Endodermal cell (in vitro differentiated cells): Measurements from ENCODE around the gene NEAT1. TPM values are rescaled to one million over a fixed set of nuclear protein-coding genes. Genes with fewer than 3 reads are reported as not detected.

Experiments
- DNase-seq: peaks from one replicate; pipeline ENCODE4 v3.0.0-alpha.2; 2017
- H3K27ac ChIP-seq: 2 replicates; pipeline ENCODE4 v1.5.1; 2013; ENCODE audit warnings: mild to moderate bottlenecking, low read depth, low read length, moderate library complexity
- H3K27me3 ChIP-seq: 2 replicates; pipeline ENCODE4 v1.6.1; 2013; ENCODE audit warnings: mild to moderate bottlenecking, low read length, moderate library complexity; ENCODE audit not compliant: insufficient read depth, control insufficient read depth, poor library complexity, severe bottlenecking
- H3K36me3 ChIP-seq: 2 replicates; pipeline ENCODE4 v1.7.0; 2013; ENCODE audit warnings: mild to moderate bottlenecking, low read length, moderate library complexity; ENCODE audit not compliant: control insufficient read depth, insufficient read depth
- H3K4me1 ChIP-seq: one replicate; pipeline ENCODE4 v1.7.0; 2013; ENCODE audit warnings: low read length; ENCODE audit not compliant: control insufficient read depth, insufficient read depth
- H3K4me3 ChIP-seq: 2 replicates; pipeline ENCODE4 v1.5.1; 2013; ENCODE audit warnings: mild to moderate bottlenecking, low read length, moderate library complexity
- H3K9ac ChIP-seq: 2 replicates; pipeline ENCODE4 v1.6.1; 2013; ENCODE audit warnings: mild to moderate bottlenecking, low read length, moderate library complexity; ENCODE audit not compliant: poor library complexity, severe bottlenecking; ENCODE audit errors: extremely low read depth
- H3K9me3 ChIP-seq: 2 replicates; pipeline ENCODE4 v1.6.1; 2013; ENCODE audit warnings: mild to moderate bottlenecking, low read length, moderate library complexity; ENCODE audit not compliant: control insufficient read depth
- H3K27ac Mint-ChIP-seq: 2 replicates; pipeline ENCODE4 v1.8.0; 2020; ENCODE audit warnings: mixed read lengths
- H3K27me3 Mint-ChIP-seq: 2 replicates; pipeline ENCODE4 v1.8.0; 2021; ENCODE audit warnings: mild to moderate bottlenecking, mixed read lengths; ENCODE audit not compliant: insufficient read depth
- H3K36me3 Mint-ChIP-seq: 2 replicates; pipeline ENCODE4 v1.8.0; 2020; ENCODE audit warnings: low read depth, mixed read lengths
- H3K4me1 Mint-ChIP-seq: 2 replicates; pipeline ENCODE4 v1.8.0; 2020; ENCODE audit warnings: mixed read lengths
- H3K4me3 Mint-ChIP-seq: 2 replicates; pipeline ENCODE4 v1.8.0; 2020; ENCODE audit warnings: mild to moderate bottlenecking, moderate library complexity, mixed read lengths
- H3K9me3 Mint-ChIP-seq: 2 replicates; pipeline ENCODE4 v1.8.0; 2020; ENCODE audit warnings: mild to moderate bottlenecking, mixed read lengths
- WGBS, 2 experiments: methylation state at CpG; one replicate each; pipeline versions ENCODE4 v1.1.5 to v1.1.7; 2013; ENCODE audit warnings: missing lambda C conversion rate in 2 of 2, mixed read lengths in 1 of 2; ENCODE audit not compliant: insufficient coverage in 1 of 2, insufficient read length in 1 of 2; 5-methylcytosine and 5-hydroxymethylcytosine counted together
- total RNA-seq, 2 donors: library from RNA; stranded (reverse); fragmentation: NEBNext Ultra II Directional in 1 of 2; extraction: Animal tissue kit (Norgen Biotek cat#: 25700) in 1 of 2; gene quantifications; 2 replicates in 1 of 2; 3 replicates in 1 of 2; pipeline ENCODE4 v1.2.1, GENCODE V29; 2021
- TF ChIP-seq, protein P1 (sequence below): fragments of 200-600 bp; sonication (generic); conservative IDR thresholded peaks from 2 replicates; pipeline ENCODE4 v1.5.0; 2021; ENCODE audit warnings: antibody characterized with exemption, mild to moderate bottlenecking

The NEAT1 gene
- total RNA-seq, 2 donors from 2014 or later: 61.3 to 85.2 TPM

GRCh38 chr11:65425105-65425970 is 2.7 kb downstream of the NEAT1 start:
- 49 to 51% methylated on average over 4 to 9 of the region's 9 CpGs for WGBS, 2 experiments
- TF ChIP-seq, protein P1, sequence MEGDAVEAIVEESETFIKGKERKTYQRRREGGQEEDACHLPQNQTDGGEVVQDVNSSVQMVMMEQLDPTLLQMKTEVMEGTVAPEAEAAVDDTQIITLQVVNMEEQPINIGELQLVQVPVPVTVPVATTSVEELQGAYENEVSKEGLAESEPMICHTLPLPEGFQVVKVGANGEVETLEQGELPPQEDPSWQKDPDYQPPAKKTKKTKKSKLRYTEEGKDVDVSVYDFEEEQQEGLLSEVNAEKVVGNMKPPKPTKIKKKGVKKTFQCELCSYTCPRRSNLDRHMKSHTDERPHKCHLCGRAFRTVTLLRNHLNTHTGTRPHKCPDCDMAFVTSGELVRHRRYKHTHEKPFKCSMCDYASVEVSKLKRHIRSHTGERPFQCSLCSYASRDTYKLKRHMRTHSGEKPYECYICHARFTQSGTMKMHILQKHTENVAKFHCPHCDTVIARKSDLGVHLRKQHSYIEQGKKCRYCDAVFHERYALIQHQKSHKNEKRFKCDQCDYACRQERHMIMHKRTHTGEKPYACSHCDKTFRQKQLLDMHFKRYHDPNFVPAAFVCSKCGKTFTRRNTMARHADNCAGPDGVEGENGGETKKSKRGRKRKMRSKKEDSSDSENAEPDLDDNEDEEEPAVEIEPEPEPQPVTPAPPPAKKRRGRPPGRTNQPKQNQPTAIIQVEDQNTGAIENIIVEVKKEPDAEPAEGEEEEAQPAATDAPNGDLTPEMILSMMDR: peak; percentile 58
- H3K4me3 Mint-ChIP-seq: peak overlapping the region; percentile 62
- Histone ChIP-seq H3K27ac (no peak overlapping the region), H3K9ac (peak overlapping the region; percentile 98), H3K4me3 (peak overlapping the region; percentile 83), H3K4me1 (peaks cover 9% of the 10 kb centered on the region), H3K9me3 (no peaks in the 10 kb centered on the region), H3K27me3 (no peaks in the 10 kb centered on the region), H3K36me3 (peaks cover 9% of the 10 kb centered on the region)
- H3K27ac Mint-ChIP-seq: peak overlapping the region; percentile 98
- DNase-seq: peak; percentile 77
- no peaks in the 10 kb centered on the region for H3K27me3 Mint-ChIP-seq
- no peaks in the 10 kb centered on the region for H3K9me3 Mint-ChIP-seq
- H3K4me1 Mint-ChIP-seq: peaks cover 81% of the 10 kb centered on the region
- peaks cover 1% of the 10 kb centered on the region for H3K36me3 Mint-ChIP-seq

- Mint-ChIP-seq H3K4me3 (peak overlapping the region; percentile 62), H3K9me3 (no peaks in the 10 kb centered on the region), H3K36me3 (peaks cover 3% of the 10 kb centered on the region), H3K27ac (peak overlapping the region; percentile 83), H3K4me1 (peaks cover 77% of the 10 kb centered on the region), H3K27me3 (no peaks in the 10 kb centered on the region)
- Histone ChIP-seq H3K4me3 (peak overlapping the region; percentile 83), H3K27ac (no peak overlapping the region), H3K4me1 (peaks cover 8% of the 10 kb centered on the region), H3K27me3 (no peaks in the 10 kb centered on the region), H3K9me3 (no peaks in the 10 kb centered on the region), H3K36me3 (peaks cover 9% of the 10 kb centered on the region), H3K9ac (peak overlapping the region; percentile 98)
- WGBS, 2 experiments: 56 to 83% methylated on average over 2 to 8 of the region's 9 CpGs
- TF ChIP-seq, protein P1: no peak
- no peak for DNase-seq
Measured at GRCh38 chr11:65425971-65426838, 3.6 kb downstream of the NEAT1 start.

GRCh38 chr11:65426839-65427690 is 4.5 kb downstream of the NEAT1 start:
- Mint-ChIP-seq H3K36me3 (peaks cover 3% of the 10 kb centered on the region), H3K9me3 (no peaks in the 10 kb centered on the region), H3K4me1 (peaks cover 71% of the 10 kb centered on the region), H3K27ac (peak overlapping the region; percentile 83), H3K4me3 (peak overlapping the region; percentile 62), H3K27me3 (no peaks in the 10 kb centered on the region)
- Histone ChIP-seq H3K4me3 (peak overlapping the region; percentile 83), H3K27me3 (no peaks in the 10 kb centered on the region), H3K27ac (no peak overlapping the region), H3K9me3 (no peaks in the 10 kb centered on the region), H3K9ac (peak overlapping the region; percentile 98), H3K4me1 (peaks cover 4% of the 10 kb centered on the region), H3K36me3 (peaks cover 9% of the 10 kb centered on the region)
- 79 to 86% methylated on average over 8 to 10 of the region's 10 CpGs for WGBS, 2 experiments
- DNase-seq: peak; percentile 72
- TF ChIP-seq, protein P1: no peak
